OCI-LY7 (cell line): ENCODE measurements around the gene SLC35A3. TPM values are rescaled to one million over a fixed set of nuclear protein-coding genes. Genes with fewer than 3 reads are reported as not detected.

ENCODE experiments used
- BruUV-seq: library from RNA; stranded (reverse); fragments of 400-500 nt; replicated peaks from 2 replicates; lab custom pipeline; 2021; lab: Mats Ljungman, UMichigan
- CTCF ChIA-PET: fragments of 300-600 bp; sonication (Branson Sonifier 250); formaldehyde crosslinking; loops from one replicate; lab custom pipeline; 2022; ENCODE audit warnings: antibody characterized with exemption; ENCODE audit not compliant: unreplicated experiment; lab: Charles Lee
- POLR2A ChIA-PET: fragments of 300-600 bp; sonication (Branson Sonifier 250); formaldehyde crosslinking; loops from one replicate; lab custom pipeline; 2022; ENCODE audit warnings: antibody characterized with exemption; lab: Charles Lee
- DNase-seq: peaks from one replicate; pipeline ENCODE4 v3.0.0-alpha.2; 2015; ENCODE audit warnings: low spot score
- H2AFZ ChIP-seq: fragments of 200-600 bp; sonication (generic), shearing (Covaris generic); 2 replicates; pipeline ENCODE4 v1.6.1; 2014; ENCODE audit warnings: mild to moderate bottlenecking, antibody characterized with exemption, low read length, moderate library complexity
- H3K27ac ChIP-seq: fragments of 200-600 bp; sonication (generic); 2 replicates; pipeline ENCODE4 v1.5.1; 2014; ENCODE audit warnings: mixed run types, low read depth, mild to moderate bottlenecking, moderate library complexity, low read length, inconsistent platforms; ENCODE audit not compliant: poor library complexity, severe bottlenecking
- H3K36me3 ChIP-seq: fragments of 200-600 bp; sonication (generic); 2 replicates; pipeline ENCODE4 v1.6.1; 2014; ENCODE audit warnings: mild to moderate bottlenecking, antibody characterized with exemption, low read length, moderate library complexity, mixed read lengths; ENCODE audit not compliant: insufficient read depth
- H3K4me1 ChIP-seq: fragments of 200-600 bp; sonication (generic); 2 replicates; pipeline ENCODE4 v1.5.1; 2014; ENCODE audit warnings: mild to moderate bottlenecking, low read length; ENCODE audit not compliant: insufficient read depth, poor library complexity, severe bottlenecking
- H3K4me2 ChIP-seq: fragments of 200-600 bp; sonication (generic); 2 replicates; pipeline ENCODE4 v1.6.1; 2014; ENCODE audit warnings: mild to moderate bottlenecking, low read length
- H3K4me3 ChIP-seq: fragments of 200-600 bp; sonication (generic); 2 replicates; pipeline ENCODE4 v1.5.1; 2014; ENCODE audit warnings: mild to moderate bottlenecking, low read depth, low read length; ENCODE audit not compliant: poor library complexity, severe bottlenecking
- H3K79me2 ChIP-seq: fragments of 200-600 bp; sonication (generic); 2 replicates; pipeline ENCODE4 v1.6.1; 2016; ENCODE audit warnings: low read depth, mild to moderate bottlenecking, low read length, moderate library complexity, mixed read lengths; ENCODE audit not compliant: insufficient read depth
- H3K9me2 ChIP-seq: fragments of 200-600 bp; sonication (generic); 2 replicates; pipeline ENCODE4 v1.6.1; 2016; ENCODE audit warnings: mild to moderate bottlenecking, low read length, mixed read lengths; ENCODE audit not compliant: insufficient read depth
- H3K9me3 ChIP-seq: fragments of 200-600 bp; sonication (generic); 2 replicates; pipeline ENCODE4 v1.6.1; 2014; ENCODE audit warnings: mild to moderate bottlenecking, mixed run types, low read length, mixed read lengths
- H4K20me1 ChIP-seq: fragments of 200-600 bp; sonication (generic); 2 replicates; pipeline ENCODE4 v1.6.1; 2014; ENCODE audit warnings: mild to moderate bottlenecking, antibody characterized with exemption, low read length, moderate library complexity, mixed read lengths; ENCODE audit not compliant: insufficient read depth
- EZH2phosphoT487 ChIP-seq: fragments of 200-600 bp; sonication (generic); IDR thresholded peaks from 2 replicates; pipeline ENCODE4 v1.6.1; 2018; ENCODE audit warnings: low read depth, borderline replicate concordance, mild to moderate bottlenecking, mixed run types, antibody characterized with exemption, low read length, moderate library complexity, mixed read lengths
- intact Hi-C: fragments of 100-400 bp; cut with micrococcal nuclease; formaldehyde crosslinking; loops from one replicate; pipeline ENCODE4 v1.10.0; 2022; ENCODE audit not compliant: unreplicated experiment
- total RNA-seq, 2 experiments: library from RNA; depleted of rRNA in 1 of 2; stranded (reverse); fragments of >200 nt in 1 of 2; shearing (Covaris generic) in 1 of 2; gene quantifications; 2 replicates each; pipeline ENCODE4 v1.2.3, GENCODE V29; 2014 to 2022
- TF ChIP-seq, protein P1 (sequence below): fragments of 200-600 bp; sonication (generic); conservative IDR thresholded peaks from 2 replicates; pipeline ENCODE4 v1.5.1; 2014; ENCODE audit warnings: mild to moderate bottlenecking, antibody characterized with exemption, low read length, moderate library complexity, mixed read lengths

Gene SLC35A3
- total RNA-seq, 2 experiments from 2014 or later: 24.8 to 26.8 TPM

- Histone ChIP-seq H3K4me2 (no peak overlapping the region), H3K79me2 (peaks cover 40% of the 10 kb centered on the region), H3K9me2 (no peaks in the 10 kb centered on the region), H3K36me3 (peaks cover 42% of the 10 kb centered on the region), H3K9me3 (no peaks in the 10 kb centered on the region), H3K4me1 (no peaks in the 10 kb centered on the region), H3K27ac (no peak overlapping the region), H4K20me1 (no peaks in the 10 kb centered on the region), H2AFZ (no peak overlapping the region), H3K4me3 (no peak overlapping the region)
- intact Hi-C loops: no loop called here
- no peak for TF ChIP-seq EZH2phosphoT487
- TF ChIP-seq, protein P1, sequence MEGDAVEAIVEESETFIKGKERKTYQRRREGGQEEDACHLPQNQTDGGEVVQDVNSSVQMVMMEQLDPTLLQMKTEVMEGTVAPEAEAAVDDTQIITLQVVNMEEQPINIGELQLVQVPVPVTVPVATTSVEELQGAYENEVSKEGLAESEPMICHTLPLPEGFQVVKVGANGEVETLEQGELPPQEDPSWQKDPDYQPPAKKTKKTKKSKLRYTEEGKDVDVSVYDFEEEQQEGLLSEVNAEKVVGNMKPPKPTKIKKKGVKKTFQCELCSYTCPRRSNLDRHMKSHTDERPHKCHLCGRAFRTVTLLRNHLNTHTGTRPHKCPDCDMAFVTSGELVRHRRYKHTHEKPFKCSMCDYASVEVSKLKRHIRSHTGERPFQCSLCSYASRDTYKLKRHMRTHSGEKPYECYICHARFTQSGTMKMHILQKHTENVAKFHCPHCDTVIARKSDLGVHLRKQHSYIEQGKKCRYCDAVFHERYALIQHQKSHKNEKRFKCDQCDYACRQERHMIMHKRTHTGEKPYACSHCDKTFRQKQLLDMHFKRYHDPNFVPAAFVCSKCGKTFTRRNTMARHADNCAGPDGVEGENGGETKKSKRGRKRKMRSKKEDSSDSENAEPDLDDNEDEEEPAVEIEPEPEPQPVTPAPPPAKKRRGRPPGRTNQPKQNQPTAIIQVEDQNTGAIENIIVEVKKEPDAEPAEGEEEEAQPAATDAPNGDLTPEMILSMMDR: no peak
- ChIA-PET POLR2A (no interaction called here), CTCF (no interaction called here)
- DNase-seq: no peak
- no TSS peak for BruUV-seq
These were observed 8.4 kb downstream of the SLC35A3 start for GRCh38 chr1:99978218-99978617.

DNA sequence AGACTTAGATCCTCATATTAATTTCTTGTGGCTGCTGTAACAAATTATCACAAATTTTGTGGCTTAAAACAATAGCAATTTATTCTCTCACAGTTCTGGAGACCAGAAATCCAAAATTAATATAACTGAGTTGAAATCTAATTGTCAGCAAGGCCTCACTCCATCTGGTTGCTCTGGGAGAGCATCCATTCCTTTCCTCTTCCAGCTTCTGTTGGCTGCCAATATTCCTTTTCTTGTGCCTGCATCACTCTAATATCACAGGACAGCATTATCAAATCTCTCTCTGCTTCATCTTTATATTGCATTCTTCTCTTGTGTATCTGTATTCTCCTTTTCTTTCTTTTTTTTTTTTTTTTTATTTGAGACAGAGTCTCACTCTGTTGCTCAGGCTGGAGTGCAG, 9.3 kb downstream of the SLC35A3 start:
- POLR2A ChIA-PET: interaction anchor here (0.7 kb wide), 1 partner anchor 682 kb away, joined by 3 read pairs; no protein-coding TSS in a partner anchor
- CTCF ChIA-PET: no interaction called here
- BruUV-seq: no TSS peak

DNA sequence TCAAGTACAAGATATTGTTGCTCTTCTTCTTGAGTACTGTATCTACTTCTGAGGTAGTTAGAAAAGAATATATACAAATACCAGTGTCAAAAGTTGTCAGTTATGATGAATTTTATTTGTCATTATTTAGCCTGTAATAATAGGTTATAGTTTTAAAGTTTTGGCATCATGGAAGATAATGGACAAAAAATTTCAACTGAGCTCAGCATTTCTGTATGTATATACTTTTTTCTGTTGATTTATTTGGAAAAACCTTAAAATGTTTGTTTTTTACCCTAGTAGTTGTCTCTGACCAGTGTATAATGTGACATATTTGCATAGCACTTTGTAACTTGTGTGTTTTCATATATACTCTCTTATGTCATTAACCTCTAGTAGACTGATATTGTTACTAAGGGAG, 11.1 kb downstream of the SLC35A3 start:
- POLR2A ChIA-PET: interaction anchor here (0.7 to 2.3 kb wide), 5 partner anchors 9 to 299 kb away, joined by 3 to 10 read pairs (median 4); partner anchors contain the start of gene SLC35A3
- peaks cover 4% of the 10 kb centered on the region; the same call in 1 of the 2 replicates for H3K9me3 ChIP-seq
- H3K36me3 ChIP-seq: peaks cover 39% of the 10 kb centered on the region
- intact Hi-C loops: no loop called here
- no peak overlapping the region for H3K27ac ChIP-seq
- DNase-seq: no peak
- BruUV-seq: no TSS peak
- no peaks in the 10 kb centered on the region for H3K4me1 ChIP-seq
- CTCF ChIA-PET: interaction anchor here (1.1 kb wide), 1 partner anchor 11 kb away, joined by 3 read pairs; the partner anchor contains the start of gene SLC35A3
- peaks cover 38% of the 10 kb centered on the region for H3K79me2 ChIP-seq
- no peak overlapping the region for H3K4me2 ChIP-seq
- H4K20me1 ChIP-seq: no peaks in the 10 kb centered on the region
- no peak overlapping the region for H2AFZ ChIP-seq
- H3K9me2 ChIP-seq: no peaks in the 10 kb centered on the region
- H3K4me3 ChIP-seq: no peak overlapping the region
- TF ChIP-seq EZH2phosphoT487: no peak
- TF ChIP-seq, protein P1: no peak

More for the DNA sequence above, 9.3 kb downstream of the SLC35A3 start:
- no peak overlapping the region for H3K27ac ChIP-seq
- H4K20me1 ChIP-seq: no peaks in the 10 kb centered on the region
- no peak overlapping the region for H2AFZ ChIP-seq
- H3K4me1 ChIP-seq: no peaks in the 10 kb centered on the region
- TF ChIP-seq, protein P1: no peak
- TF ChIP-seq EZH2phosphoT487: no peak
- H3K9me3 ChIP-seq: no peaks in the 10 kb centered on the region
- H3K4me2 ChIP-seq: no peak overlapping the region
- H3K9me2 ChIP-seq: no peaks in the 10 kb centered on the region
- DNase-seq: no peak
- H3K36me3 ChIP-seq: peaks cover 42% of the 10 kb centered on the region
- intact Hi-C loops: no loop called here
- peaks cover 33% of the 10 kb centered on the region for H3K79me2 ChIP-seq
- H3K4me3 ChIP-seq: no peak overlapping the region
